ENCODE data around the gene TOM1.

DNA sequence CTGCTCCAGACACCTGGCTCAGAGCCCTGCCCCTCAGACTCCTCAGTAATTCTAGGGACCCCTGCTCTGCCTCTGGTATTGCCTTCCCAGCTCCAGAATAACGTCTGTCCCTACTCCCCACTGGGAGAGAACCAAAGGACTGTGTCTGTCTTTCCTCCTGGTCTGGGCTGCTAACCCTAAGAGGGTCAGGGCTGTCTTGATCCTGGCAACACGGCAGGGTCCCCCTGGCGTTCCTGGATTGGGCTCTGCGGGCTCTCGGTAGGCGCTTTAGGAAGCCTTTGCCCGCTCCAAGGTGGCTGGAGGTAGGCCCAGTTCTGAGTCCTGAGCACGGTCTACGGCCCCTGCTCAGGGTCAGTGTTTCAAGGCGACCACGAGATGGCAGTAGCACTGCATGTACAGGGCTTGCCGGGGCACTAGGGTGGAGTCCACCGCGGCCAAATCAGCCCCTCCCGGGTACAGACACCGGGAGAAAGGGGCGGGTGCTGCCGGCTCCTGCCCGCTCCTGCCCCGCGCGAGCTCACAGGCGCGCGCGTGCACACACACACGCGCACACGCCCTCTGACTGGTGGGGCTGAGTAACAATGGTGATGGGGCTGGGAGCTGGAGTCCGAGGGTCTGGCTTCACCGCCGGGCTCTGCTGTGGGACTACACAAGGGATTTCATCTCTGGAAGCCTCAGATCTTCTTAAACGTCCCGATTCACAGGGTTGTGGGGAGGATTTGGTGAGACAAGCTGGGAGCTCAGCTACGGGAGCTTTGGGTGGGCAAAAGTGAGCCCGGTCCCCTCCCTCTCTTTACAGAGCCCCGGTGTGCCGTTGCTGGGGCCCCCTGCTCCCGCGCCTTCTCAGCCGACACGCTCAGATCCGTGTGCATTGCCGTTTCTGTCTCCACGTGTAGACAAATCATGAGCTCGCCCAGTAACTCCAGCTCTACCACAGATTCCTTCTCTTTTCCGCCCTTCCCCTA lies 51.1 kb downstream of the TOM1 start:
- TF ChIP-seq, protein P1, sequence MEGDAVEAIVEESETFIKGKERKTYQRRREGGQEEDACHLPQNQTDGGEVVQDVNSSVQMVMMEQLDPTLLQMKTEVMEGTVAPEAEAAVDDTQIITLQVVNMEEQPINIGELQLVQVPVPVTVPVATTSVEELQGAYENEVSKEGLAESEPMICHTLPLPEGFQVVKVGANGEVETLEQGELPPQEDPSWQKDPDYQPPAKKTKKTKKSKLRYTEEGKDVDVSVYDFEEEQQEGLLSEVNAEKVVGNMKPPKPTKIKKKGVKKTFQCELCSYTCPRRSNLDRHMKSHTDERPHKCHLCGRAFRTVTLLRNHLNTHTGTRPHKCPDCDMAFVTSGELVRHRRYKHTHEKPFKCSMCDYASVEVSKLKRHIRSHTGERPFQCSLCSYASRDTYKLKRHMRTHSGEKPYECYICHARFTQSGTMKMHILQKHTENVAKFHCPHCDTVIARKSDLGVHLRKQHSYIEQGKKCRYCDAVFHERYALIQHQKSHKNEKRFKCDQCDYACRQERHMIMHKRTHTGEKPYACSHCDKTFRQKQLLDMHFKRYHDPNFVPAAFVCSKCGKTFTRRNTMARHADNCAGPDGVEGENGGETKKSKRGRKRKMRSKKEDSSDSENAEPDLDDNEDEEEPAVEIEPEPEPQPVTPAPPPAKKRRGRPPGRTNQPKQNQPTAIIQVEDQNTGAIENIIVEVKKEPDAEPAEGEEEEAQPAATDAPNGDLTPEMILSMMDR (IDR thresholded peaks at IDR 0.05), result peak; percentile 84 to 97 (median 87)
- TF ChIP-seq EP300 (IDR thresholded peaks at IDR 0.05; ENCODE audit: low read depth), result no peak
- TF ChIP-seq POLR2AphosphoS5 (IDR thresholded peaks at IDR 0.05), result peak; percentile 43 to 55 (median 53)

Measured in transverse colon (tissue), 4 donors.